Stimulated activated CD8-positive, alpha-beta memory T cell treated with anti-CD3 and anti-CD28 coated beads, Interleukin-15, amount 100 ng/mL, for 48 hours (primary cell): ENCODE results near the gene CDH23.

Source experiments
- DNase-seq, 2 donors: peaks; one replicate each; pipeline ENCODE4 v3.0.0-alpha.2; 2020; ENCODE audit warnings: low read depth in 2 of 2

CDH23 gene

DNA sequence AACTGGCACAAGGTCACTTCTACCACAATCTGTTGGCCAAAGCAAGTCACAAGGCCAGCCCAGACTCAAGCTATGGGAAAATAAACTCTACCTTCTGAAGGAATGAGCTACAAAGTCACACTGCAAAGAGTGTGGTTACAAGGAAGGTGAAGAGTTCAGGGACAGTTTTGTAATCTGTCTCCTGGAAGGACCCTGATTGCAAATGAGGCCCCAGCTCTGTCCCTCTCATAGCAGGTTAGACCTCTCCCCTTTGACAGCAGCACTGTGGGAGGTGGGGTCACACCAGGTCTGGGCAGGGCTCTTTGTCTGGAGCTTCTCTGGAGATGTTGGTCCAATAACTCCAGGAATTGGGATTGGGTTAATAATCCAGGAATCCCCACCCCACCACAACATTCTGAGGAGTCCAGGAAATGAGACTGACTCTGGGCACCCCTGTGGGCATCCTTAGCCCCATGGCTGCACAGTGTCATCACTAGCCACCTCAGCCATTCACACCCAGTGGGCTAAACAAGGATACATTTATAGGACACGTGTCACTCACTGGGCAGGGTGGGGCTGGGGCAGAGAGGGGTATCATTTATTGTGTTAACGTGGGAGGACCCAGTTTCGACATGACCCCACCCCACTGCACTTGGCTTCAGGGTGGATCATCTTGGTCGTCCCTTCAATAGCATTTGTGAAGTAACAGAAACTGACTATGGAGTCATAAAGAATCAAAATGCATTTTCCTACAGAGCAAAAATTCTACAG, 346.5 kb downstream of the CDH23 start:
- DNase-seq, result no peak

DNA sequence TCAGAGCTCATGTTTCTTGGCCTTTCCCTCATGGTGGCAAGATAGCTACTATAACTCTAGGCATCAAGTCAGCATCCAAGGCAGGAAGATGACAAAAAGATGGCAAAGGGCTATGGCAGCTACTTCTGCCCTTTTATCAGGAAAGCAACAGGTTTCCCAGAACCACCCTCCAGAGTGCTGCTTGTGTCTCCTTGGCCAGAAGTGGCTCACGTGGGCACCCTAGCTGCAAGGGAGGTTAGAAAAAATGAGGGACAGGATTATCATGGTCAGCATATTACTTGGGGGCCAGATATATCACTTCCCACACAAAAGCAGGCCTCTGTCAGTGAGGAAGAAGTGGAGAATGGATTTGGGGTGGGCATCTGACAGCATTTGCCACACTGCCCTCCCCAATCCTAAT, 347.1 kb downstream of the CDH23 start:
- no peak for DNase-seq

DNA sequence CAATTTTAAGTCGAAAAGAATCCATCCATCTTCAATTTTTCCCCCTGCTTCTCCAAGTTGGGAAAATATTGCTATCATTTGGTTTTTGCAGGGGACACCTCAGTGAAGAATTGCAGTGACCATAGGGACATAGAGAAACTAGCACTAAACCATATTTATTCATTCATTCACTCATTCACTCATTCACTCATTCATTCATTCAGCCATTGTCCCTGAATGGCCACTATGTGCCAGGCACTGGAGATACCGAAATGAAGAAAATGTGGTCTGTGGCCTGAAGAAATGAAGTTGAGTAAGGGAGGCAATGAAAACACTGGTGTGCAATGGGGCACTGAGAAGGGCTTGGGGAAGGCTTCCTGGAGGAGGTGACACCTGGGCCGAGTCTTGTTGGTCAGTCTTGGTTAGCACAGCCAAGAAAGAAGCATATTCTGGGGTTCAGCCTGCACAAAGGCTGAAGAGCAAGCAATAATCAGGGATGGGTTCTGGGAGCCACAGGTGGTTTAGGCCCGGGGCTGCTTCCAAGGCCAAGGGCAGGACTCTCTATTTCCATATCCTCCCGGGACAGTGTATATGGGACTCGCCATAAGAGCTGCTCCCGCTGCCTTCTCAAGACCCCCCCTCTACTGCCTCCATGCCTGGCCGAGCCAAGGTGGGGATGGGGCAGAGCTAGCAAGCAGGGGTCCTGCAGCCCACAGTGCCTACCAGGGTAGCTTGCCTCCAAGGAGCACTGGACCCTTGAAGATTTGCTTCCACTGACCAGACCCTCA, 348.4 kb downstream of the CDH23 start:
- DNase-seq, result no peak

DNA sequence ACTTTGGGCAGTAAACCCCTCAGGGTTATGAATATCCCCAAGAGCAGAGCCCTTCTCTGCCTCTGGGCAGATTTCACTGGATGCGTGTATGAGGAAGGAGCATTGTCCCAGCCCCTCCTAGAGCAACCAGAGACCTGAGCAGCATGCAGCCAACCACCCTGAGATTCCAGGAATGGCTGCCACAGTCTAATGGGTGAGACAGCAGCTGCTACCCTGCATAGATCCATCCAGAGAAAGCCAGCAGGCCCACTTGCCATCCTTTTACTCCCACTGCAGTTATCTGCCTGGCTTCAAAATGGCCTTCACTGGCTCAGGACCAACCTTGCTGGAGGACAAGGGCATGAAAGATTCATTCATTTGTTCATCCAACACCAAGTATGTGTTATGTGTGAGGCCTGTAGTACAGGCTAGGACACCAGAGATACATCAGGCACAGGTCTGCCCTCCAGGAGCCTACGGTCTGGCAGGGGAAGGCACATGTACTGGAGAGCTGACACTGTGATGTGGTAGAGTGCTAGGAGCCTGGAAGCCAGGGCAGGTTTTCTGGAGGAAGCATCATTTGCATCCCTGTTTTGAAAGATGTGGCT, 349.0 kb downstream of the CDH23 start:
- DNase-seq, result no peak

DNA sequence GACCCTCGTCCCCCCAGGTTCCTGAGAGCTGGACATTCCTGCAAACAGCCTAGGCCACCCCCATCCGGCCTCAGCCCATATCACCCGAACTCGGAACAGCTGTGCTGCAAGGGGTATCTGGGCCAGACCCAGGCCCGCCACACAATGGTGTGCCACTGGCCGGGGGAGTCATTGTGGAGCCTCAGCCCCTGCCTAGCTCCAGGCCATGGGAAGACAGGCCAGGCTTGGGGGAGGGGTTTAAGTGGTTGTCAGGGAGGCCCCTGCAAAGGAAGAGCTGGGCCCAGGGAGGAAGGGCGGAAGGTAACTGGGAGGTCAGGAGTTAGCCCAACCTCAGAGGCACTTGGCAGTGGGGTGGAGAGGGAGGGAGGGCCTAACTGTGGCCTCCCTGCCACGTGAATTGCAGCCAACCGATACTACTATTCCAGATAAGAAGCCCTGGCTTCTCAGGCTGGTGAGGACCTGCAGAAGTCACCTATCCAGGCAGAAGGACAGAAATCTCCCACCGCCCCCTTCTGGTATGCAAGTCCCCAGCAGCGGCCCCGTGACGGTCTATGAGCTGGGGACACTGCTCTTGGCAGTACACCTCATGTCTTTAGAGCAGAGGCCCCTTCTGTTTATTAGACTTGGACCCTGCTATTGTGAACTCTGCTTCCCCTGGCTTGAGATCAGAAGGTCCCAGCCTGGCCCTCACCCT, 349.8 kb downstream of the CDH23 start:
- DNase-seq, result no peak

DNA sequence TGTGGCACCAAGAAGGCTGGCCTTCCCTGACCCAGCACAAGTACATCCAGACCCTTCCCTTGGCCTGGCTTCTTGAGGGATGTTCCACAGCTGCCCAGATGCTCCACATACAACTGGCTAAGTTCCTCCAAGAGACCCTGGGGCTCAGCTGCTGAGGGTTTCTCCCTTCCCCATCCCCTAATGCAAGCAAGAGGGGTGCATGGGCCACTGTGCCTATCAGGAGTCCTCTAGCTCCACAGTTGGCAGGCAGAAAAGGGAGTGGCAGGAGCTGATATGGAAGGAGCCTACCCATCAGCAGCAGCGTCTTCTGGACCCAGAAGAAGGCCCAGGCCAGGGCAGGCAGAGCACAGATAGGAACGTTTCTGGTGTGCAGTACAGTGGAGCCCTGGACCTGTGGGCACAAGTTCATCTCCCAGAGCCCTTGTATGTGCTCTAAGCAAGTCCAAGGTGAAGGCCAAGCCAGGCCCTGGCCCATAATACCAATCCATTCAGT, 350.4 kb downstream of the CDH23 start:
- DNase-seq, result no peak

DNA sequence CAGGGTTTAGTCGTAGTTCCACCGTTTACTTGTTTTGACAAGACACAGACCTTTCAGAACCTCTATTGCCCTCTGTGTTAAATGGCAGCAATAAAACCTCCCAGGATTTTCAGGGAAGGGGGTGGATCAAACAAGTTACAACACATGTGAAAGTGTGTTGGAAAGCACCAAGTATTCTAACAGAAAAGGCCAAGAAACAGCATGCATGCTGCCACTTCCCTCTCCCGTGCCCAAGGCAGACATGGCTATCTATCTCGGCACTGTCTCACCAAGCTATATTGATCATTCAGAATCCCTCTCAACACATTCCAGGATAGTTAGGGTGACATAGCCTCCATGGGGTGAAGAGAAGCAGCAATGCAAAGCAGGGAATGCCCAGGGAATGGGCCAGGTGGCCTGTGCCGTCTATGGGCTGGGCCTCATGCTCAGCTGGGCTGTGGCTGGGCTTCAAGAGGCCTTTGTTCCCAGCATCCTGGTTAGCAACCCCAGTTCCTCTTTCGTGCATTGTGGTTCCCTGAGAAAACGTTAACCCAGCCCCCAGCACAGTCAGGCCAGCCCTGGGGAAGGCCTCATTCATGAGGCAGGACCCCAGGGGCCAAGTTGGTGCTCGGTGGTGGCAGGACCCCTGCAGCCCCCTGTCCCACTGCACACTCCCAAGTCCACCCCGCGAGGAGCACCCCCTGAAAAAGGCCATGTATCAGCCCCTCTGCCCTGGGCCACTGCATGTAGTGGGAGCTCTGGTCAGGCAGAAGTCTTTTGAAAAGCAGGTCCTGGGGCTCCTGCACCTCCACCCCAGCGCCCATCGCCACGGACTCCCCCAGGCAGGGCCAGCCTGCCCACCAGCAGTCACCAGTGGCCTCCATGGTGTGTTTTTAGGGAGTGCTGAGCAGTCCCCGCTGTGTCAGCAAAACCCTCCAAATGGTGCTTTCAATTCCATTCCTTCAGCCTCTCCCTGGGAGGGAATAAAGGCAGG, 351.1 kb downstream of the CDH23 start:
- no peak for DNase-seq

DNA sequence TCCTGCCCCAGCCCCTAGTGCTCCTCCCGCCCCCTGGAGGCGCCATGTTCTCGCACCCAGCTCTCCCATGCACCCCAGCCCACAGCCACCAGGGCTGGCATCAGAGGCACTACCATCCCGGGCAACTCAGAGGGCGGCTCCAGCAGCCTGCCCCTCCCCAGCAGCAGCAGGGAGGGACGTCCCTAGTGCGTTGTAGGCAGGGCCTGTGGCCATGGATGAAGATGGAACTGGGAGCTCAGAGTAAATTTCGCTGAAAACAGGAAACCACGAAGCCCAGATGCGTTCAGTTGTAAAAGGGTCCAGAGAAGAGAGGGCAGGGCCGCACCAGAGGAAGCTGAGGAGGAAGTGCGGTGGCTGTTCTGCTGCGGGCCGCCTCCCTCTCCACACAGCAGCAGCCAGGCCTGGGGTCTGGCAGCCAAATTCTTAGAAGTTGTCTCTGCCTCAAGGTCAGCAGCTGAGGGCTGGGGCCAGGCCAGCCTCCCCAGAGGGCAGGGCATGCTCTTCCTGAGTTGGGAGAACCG, 352.0 kb downstream of the CDH23 start:
- peak; percentile 68 to 70 for DNase-seq

DNA sequence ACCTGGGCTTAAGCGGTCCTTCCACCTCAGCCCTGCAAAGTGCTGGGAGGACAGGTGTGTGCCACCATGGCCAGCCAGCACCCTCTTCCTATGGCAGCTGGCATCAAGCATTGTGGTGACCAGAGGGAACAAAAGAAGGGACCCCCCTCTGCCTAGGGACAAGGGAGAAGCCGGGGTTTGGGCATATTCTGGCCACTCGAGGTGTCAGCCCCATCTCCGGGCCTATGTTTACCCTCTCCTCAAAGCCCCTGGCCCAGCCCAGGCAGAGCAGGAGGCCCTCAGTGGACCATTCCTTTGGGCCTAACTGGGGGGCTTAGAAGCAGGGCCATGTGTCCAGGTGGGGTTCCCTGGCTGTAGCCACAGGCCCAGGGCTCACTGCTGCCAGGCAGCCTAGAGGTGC, 352.7 kb downstream of the CDH23 start:
- DNase-seq, result no peak

DNA sequence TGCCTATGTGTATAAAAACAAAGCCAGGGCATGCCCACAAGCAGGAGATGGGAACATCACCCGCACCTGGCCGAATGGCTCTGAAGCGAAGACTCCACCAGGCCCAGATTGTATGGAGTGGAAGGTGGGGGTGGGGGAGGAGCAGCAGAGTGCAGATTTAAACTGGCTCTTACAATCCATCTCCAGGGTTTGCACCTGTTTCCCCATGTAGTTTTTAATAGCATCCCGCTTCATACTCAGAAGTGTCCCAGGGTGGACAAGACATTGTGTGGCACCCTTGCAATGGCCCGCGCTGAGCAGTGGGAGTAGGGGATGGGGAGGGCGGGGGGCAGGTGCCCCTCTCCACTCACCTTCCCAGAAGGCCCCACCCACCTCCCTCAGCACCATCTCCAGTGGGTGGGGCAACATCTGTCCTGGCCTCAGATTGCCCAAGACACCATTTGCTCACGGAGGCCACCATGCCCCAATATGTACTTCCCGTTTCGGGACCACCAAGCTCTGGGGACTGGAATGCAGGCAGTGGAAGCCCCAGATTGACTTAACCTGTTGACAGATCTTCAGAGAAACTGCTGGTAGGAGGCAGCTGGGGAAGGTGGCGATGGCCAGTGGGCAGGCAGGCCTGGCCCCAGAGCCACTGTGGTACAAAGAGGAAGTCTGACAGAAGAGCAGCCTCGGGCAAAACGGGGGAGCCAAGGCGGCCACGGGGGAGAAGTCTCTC, 353.6 kb downstream of the CDH23 start:
- DNase-seq, result no peak

DNA sequence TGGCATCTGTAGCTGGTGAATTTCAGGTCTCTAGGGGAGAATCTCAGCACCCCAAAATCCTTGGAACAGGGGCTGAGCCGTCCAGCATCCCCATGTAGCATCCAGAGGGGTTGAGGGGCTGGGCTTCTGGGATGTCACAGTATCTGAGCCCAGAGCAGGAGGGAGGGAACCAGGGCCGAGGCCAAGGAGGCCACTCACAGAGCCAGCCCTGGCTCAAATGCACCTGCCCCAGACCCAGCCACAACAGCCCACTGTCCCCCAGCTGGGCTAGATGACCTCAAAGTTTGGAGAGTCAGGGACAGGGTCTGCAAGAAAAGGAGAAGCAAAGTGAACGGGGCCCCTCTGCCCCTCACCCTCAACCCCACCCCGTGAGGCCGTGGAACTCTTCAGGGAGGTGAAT, 354.3 kb downstream of the CDH23 start:
- DNase-seq, result no peak

DNA sequence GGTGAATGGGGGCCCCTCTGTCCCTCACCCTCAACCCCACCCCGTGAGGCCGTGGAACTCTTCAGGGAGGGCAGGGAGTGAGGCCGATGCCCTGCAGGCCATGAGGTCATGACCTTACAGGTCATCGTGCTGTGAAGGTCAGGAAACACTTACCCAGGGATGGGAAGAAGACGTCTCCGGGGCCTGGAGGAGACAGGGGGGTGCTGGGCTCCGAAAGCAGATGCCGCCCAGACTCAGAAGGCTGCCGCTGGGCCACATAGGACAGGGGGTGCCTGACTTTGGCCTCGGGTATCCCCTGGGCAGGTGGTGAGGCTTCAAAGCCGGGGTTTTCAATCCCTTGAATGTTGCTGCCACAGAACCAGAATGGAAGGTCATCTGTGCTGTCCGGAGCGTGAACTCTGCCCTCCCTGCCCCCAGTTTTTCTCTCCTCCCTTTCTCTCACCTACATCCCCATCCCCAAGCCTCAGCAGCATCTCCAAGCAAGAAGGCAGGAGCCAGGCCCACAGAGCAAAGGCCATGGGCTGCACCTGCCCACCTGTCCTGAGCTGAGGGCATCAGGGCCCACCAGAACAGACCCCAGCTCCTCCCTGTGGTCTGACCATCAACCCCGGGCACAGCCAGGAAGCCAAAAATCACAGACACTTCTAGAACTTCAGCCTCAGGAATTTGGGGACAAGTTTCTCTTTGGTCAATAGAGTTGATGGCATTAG, 354.9 kb downstream of the CDH23 start:
- no peak for DNase-seq

DNA sequence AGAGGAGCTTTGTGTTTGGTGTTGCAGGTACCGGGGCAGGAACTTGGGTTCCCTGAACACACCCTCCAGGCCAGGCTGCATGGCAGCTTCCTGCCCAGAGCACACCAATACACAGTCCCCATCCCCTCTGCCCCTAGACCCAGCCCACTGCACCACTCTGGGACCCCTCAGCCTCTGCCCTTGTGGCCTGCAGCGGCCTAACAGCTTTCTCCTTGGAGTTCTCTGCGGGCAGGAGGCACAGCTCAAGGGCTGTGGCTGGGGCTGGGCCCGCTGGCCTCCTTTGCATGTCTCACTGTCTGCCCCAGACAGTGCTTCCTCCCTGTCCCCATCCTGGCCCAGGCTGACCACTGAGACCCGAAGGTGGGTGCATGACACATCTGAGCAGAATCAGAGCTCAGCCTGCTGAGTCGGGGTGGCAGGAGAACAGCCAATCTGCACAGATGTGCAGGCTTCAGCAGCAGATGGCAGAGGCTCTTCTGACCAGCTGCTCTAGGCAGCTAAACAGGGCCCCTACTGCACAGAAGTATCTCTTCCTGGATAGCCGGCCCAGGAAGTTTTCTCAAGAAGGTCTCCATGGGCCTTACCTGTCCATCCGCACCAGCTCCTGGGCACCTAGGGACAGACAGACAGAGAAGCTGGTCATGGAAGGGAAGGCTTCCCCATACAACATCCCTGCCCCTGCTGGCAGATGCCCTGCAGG, 355.8 kb downstream of the CDH23 start:
- no peak for DNase-seq

DNA sequence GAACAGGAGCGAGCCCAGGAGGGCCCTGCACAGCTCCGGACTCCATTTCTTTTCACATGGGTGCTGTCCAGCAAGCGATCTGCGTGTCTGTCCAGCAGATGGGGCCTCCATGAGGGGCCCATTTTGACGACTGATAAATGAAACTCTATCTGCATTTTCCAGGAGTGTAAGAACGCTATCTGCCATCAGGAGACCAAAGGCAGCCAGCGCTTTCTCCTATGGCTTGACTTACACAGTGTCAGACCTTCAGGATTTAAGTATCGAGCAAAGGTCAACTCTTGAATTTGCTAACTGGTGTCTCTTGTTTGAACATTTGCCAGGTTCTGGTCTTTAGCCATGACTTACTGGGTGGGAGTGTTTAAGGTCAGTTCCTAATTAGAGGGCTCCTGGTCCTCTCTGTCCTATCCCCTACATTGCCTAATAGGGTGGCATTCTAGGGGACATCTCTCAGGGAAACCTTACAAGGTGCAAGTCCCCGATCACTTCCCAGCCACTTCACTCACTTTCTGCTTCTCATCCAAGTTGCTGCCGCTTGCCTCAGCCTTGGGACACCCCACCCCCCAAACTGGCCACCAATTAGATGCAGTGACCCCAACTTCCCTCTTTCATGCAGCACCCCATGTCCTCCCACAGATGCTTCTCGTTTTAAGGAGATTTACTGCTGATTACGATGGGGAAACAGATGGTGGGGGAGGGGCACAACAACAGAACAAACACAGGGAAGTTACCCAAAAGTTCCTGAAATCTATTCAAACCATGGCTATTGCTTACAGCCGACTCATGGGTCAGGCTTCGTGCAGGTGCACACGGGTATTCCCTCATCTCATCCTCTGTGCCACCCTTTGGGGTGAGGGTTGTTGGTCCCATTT, 356.6 kb downstream of the CDH23 start:
- no peak for DNase-seq

DNA sequence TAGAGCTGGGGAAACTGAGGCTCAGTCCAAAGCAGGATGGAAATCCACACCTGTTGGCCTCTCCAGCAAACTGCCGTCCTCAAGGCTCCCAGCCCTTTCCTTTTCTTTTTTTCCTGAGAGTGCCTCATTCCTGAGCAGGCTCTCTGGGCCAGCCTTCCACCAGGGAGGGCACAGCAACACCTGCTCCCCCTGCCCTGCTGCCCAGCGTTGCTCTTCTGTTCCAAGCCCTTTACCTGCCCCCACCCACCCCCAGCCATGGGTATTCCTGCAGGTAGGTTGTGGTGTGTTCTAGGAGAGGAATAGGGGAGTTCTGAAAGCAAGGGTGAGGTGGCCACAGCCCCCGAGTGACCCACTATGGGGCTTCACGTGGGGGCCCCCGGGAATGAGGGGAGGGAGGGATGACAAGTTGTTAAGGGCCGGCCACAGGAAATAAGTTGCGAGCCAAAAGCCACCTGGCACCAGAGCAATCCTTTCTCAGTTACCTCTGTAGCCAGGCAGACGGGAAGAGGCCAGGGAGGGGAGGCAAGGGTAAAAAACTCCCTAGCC, 357.3 kb downstream of the CDH23 start:
- DNase-seq, result no peak

DNA sequence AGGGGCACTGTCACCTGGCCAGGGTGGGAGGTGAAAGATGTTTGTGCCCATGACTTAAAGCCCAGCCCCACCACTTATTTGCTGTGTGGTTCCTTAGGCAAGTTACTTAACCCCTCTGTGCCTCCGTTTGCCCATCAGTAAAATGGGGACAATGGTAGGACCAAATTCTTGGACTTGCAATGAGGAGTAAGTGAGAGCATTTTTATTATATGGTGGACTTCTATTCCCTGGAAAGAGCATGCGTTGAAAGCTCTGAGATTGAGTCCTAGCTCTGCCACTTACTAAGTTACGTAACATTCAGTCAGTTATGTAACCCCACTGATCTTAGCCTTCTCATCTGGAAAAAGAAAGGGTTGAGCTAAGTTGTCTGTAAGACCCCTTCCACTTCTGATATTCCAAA, 357.8 kb downstream of the CDH23 start:
- no peak for DNase-seq

DNA sequence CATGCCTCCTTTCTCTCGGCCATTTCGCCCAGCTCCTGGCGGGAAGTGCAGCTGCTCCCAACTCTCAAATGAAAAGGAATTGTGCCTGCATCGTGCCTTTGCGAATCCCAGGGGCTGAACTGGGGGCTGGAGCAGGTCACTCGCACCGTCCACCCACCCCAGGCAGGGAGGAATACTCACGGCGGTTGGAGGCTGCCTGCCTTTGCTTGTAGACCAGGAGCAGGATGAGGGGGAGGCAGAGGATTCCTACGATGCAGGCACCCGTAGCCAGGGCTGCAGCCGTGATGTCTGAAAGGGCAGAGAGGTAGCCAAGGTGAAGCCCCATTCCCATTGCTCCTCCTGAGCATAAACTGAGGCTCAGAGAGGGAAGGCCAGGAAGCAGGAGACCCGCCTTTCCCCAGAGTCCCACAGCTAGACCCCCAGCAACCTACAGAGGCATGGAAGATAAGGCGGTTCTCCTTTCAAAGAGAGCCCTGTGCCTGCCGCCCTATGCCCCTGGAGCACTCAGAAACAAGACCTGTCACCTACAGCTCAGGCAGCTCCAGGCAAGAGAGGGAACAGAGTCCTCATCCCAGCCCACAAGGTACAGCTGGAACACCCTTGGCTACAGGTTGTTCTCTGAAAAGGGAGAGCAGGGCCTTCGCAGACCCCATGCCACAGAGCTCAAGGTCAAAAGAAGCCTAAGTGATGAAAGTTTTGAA, 358.6 kb downstream of the CDH23 start:
- DNase-seq, result no peak
